GM23338 (cell line): ENCODE data around the gene SLC7A4.

Experiments
- CREB1 ChIP-seq: fragments of 250-450 bp; sonication (Bioruptor Pico); IDR thresholded peaks from 2 replicates; pipeline ENCODE4 v1.5.0; 2020; ENCODE audit warnings: low read depth, mild to moderate bottlenecking, moderate library complexity
- CTCF ChIP-seq, 2 experiments: fragments of 200-600 bp in 1 of 2; sonication (generic) in 1 of 2; conservative IDR thresholded peaks; 2 replicates each; pipeline versions ENCODE4 v1.5.1 to v1.6.1; 2016 to 2017; ENCODE audit warnings: antibody characterized with exemption in 2 of 2, low read depth in 2 of 2, mild to moderate bottlenecking in 2 of 2, moderate library complexity in 1 of 2
- EZH2 ChIP-seq: fragments of 200-600 bp; sonication (generic); IDR thresholded peaks from one replicate; pipeline ENCODE4 v1.8.0; 2017; ENCODE audit warnings: antibody characterized with exemption, mild to moderate bottlenecking, low read depth; ENCODE audit not compliant: unreplicated experiment
- EZH2phosphoT487 ChIP-seq: fragments of 200-600 bp; sonication (generic); IDR thresholded peaks from one replicate; pipeline ENCODE4 v1.8.1; 2018; ENCODE audit warnings: antibody characterized with exemption; ENCODE audit not compliant: unreplicated experiment
- JUNB ChIP-seq: IDR thresholded peaks from one replicate; pipeline ENCODE4 v1.6.1; 2016; ENCODE audit warnings: antibody characterized with exemption; ENCODE audit not compliant: unreplicated experiment
- POLR2AphosphoS5 ChIP-seq: IDR thresholded peaks from 2 replicates; pipeline ENCODE4 v1.6.1; 2016; ENCODE audit warnings: antibody characterized with exemption, low read depth
- ZNF114 ChIP-seq: fragments of 250-450 bp; sonication (Bioruptor Pico); IDR thresholded peaks from 2 replicates; pipeline ENCODE4 v1.5.0; 2020; ENCODE audit warnings: mild to moderate bottlenecking, moderate library complexity
- ZNF331 ChIP-seq: fragments of 250-450 bp; sonication (Bioruptor Pico); IDR thresholded peaks from 2 replicates; pipeline ENCODE4 v1.5.0; 2020; ENCODE audit warnings: low read depth, mild to moderate bottlenecking, moderate library complexity
- TF ChIP-seq, protein P1 (sequence below): IDR thresholded peaks from one replicate; pipeline ENCODE4 v1.6.1; 2018; ENCODE audit warnings: antibody characterized with exemption; ENCODE audit not compliant: unreplicated experiment

GRCh38 chr22:21032868-21033688 lies 717 bp upstream of the SLC7A4 start:
- TF ChIP-seq CTCF (conservative IDR thresholded peaks at IDR 0.05; ENCODE audit: low read depth in 2 of 2) (no peak), POLR2AphosphoS5 (no peak), ZNF331 (no peak), EZH2phosphoT487 (no peak), EZH2 (no peak), CREB1 (CRISPR knock-in tag) (no peak), ZNF114 (CRISPR knock-in tag) (no peak), JUNB (no peak)
- TF ChIP-seq, protein P1, sequence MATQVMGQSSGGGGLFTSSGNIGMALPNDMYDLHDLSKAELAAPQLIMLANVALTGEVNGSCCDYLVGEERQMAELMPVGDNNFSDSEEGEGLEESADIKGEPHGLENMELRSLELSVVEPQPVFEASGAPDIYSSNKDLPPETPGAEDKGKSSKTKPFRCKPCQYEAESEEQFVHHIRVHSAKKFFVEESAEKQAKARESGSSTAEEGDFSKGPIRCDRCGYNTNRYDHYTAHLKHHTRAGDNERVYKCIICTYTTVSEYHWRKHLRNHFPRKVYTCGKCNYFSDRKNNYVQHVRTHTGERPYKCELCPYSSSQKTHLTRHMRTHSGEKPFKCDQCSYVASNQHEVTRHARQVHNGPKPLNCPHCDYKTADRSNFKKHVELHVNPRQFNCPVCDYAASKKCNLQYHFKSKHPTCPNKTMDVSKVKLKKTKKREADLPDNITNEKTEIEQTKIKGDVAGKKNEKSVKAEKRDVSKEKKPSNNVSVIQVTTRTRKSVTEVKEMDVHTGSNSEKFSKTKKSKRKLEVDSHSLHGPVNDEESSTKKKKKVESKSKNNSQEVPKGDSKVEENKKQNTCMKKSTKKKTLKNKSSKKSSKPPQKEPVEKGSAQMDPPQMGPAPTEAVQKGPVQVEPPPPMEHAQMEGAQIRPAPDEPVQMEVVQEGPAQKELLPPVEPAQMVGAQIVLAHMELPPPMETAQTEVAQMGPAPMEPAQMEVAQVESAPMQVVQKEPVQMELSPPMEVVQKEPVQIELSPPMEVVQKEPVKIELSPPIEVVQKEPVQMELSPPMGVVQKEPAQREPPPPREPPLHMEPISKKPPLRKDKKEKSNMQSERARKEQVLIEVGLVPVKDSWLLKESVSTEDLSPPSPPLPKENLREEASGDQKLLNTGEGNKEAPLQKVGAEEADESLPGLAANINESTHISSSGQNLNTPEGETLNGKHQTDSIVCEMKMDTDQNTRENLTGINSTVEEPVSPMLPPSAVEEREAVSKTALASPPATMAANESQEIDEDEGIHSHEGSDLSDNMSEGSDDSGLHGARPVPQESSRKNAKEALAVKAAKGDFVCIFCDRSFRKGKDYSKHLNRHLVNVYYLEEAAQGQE, result no peak
